ENCODE results near the gene PRMT9. TPM values are rescaled to one million over a fixed set of nuclear protein-coding genes. Genes with fewer than 3 reads are reported as not detected.
A peak's percentile ranks its signal among the peaks of the same experiment; 100 is the strongest.

The PRMT9 gene
- total RNA-seq, 1 experiment from 2014 or later, result 10.5 TPM

GRCh38 chr4:147648656-147649055 lies 35.3 kb downstream of the PRMT9 start:
- TF ChIP-seq CTCF (conservative IDR thresholded peaks at IDR 0.05), result no peak
- Histone ChIP-seq H2BK12ac (ENCODE audit: insufficient read length, low read depth, low read length) (no peak overlapping the region), H3K9me3 (ENCODE audit: control insufficient read depth, low read depth, low read length) (no peaks in the 10 kb centered on the region), H4K20me1 (ENCODE audit: control insufficient read depth, insufficient read depth, insufficient read length) (no peaks in the 10 kb centered on the region), H3K23me2 (ENCODE audit: insufficient read length, low read depth, low read length, poor library complexity, severe bottlenecking) (no peaks in the 10 kb centered on the region), H3K27ac (ENCODE audit: insufficient read length, low read depth, low read length) (no peak overlapping the region), H2BK5ac (ENCODE audit: insufficient read length, low read length) (no peak overlapping the region), H2BK20ac (ENCODE audit: low read depth, low read length, poor library complexity, severe bottlenecking) (no peak overlapping the region), H4K91ac (ENCODE audit: insufficient read length, low read depth, low read length) (no peak overlapping the region), H3K4ac (ENCODE audit: low read depth, low read length) (no peak overlapping the region), H3K56ac (ENCODE audit: insufficient read length, low read depth, low read length) (no peak overlapping the region), H2AFZ (ENCODE audit: low read length) (no peak overlapping the region), H3K27me3 (ENCODE audit: insufficient read depth, low read length) (no peaks in the 10 kb centered on the region), H3K18ac (ENCODE audit: insufficient read length, low read depth, low read length) (no peak overlapping the region), H3K79me1 (ENCODE audit: insufficient read depth, low read depth, low read length, poor library complexity, severe bottlenecking) (no peaks in the 10 kb centered on the region), H2BK120ac (ENCODE audit: low read depth, low read length, poor library complexity, severe bottlenecking) (no peak overlapping the region), H3K4me1 (ENCODE audit: insufficient read depth, low read length) (no peaks in the 10 kb centered on the region), H3K79me2 (ENCODE audit: insufficient read depth, low read length) (no peaks in the 10 kb centered on the region), H2BK15ac (ENCODE audit: low read depth, low read length) (no peak overlapping the region), H3K9ac (ENCODE audit: extremely low read depth, insufficient read length, low read length) (no peak overlapping the region), H4K5ac (ENCODE audit: insufficient read length, low read depth, low read length) (no peak overlapping the region), H3K23ac (ENCODE audit: insufficient read length, low read depth, low read length) (no peak overlapping the region), H4K8ac (replicated peaks; ENCODE audit: insufficient read length, low read depth, low read length) (no peak overlapping the region), H3T11ph (ENCODE audit: low read length) (no peak overlapping the region), H3K14ac (ENCODE audit: insufficient read depth, low read length) (no peak overlapping the region), H2AK5ac (ENCODE audit: insufficient read length, low read length) (no peak overlapping the region), H3K4me2 (ENCODE audit: insufficient read depth, insufficient read length, low read length) (no peak overlapping the region)
- Mint-ChIP-seq H3K27me3 (ENCODE audit: low read depth) (no peaks in the 10 kb centered on the region), H3K36me3 (ENCODE audit: insufficient read depth in 1 of 3, low read depth in 3 of 3) (peaks cover 25 to 41% (median 26%) of the 10 kb centered on the region in 3 experiments; a peak in 6 of 7 replicates), H3K4me3 (no peak overlapping the region), H3K27ac (peak overlapping the region in 2 of 3 experiments; percentile 73 to 88; a peak in 3 of 7 replicates), H3K4me1 (peaks cover 13 to 16% of the 10 kb centered on the region in 2 experiments), H3K9me3 (0 out of 5 replicates have a peak, but pooled peaks cover 0 to 2% of the 10 kb centered on the region in 2 experiments)
- no peak for DNase-seq

Data from H9 (cell line).